CD14-positive monocyte (primary cell): Measurements from ENCODE around the gene KCNN4. TPM values are rescaled to one million over a fixed set of nuclear protein-coding genes. Genes with fewer than 3 reads are reported as not detected.

Experiments used
- DNase-seq, 3 donors: peaks; one replicate each; pipeline ENCODE4 v3.0.0-alpha.2; 2011 to 2022
- H2AFZ ChIP-seq: 2 replicates; pipeline ENCODE4 v1.6.0; 2012; ENCODE audit warnings: mild to moderate bottlenecking, low read depth, low read length, inconsistent platforms; ENCODE audit not compliant: insufficient read depth, poor library complexity, severe bottlenecking
- H3K27ac ChIP-seq, 2 donors: 1 replicate in 1 of 2; 2 replicates in 1 of 2; pipeline ENCODE4 v1.5.1; 2012 to 2013; ENCODE audit warnings: low read length in 2 of 2, control low read depth in 1 of 2, inconsistent platforms in 1 of 2, low read depth in 1 of 2, mild to moderate bottlenecking in 1 of 2
- H3K27me3 ChIP-seq, 2 donors: one replicate each; pipeline versions ENCODE4 v1.6.0 to v1.6.1; 2011 to 2013; ENCODE audit warnings: low read length in 2 of 2; ENCODE audit not compliant: control insufficient read depth in 2 of 2, insufficient read depth in 2 of 2
- H3K36me3 ChIP-seq, 2 donors: replicated peaks in 1 of 2; 1 replicate in 1 of 2; 2 replicates in 1 of 2; pipeline versions ENCODE4 v1.5.1 to v1.6.1; 2012 to 2013; ENCODE audit warnings: low read length in 2 of 2, control low read depth in 1 of 2, inconsistent platforms in 1 of 2, mild to moderate bottlenecking in 1 of 2; ENCODE audit not compliant: insufficient read depth in 2 of 2, control insufficient read depth in 1 of 2
- H3K4me1 ChIP-seq, 2 donors: 1 replicate in 1 of 2; 2 replicates in 1 of 2; pipeline versions ENCODE4 v1.5.1 to v1.6.1; 2012 to 2013; ENCODE audit warnings: low read length in 2 of 2, control low read depth in 1 of 2, inconsistent platforms in 1 of 2, mild to moderate bottlenecking in 1 of 2, moderate library complexity in 1 of 2; ENCODE audit not compliant: insufficient read depth in 2 of 2, control insufficient read depth in 1 of 2
- H3K4me2 ChIP-seq: replicated peaks from 2 replicates; pipeline ENCODE3; 2012; ENCODE audit warnings: low read length, moderate library complexity, mild to moderate bottlenecking; ENCODE audit not compliant: poor library complexity, severe bottlenecking; ENCODE audit errors: extremely low read depth
- H3K4me3 ChIP-seq, 3 experiments: fragments of 200-600 bp in 1 of 3; sonication (generic) in 1 of 3; replicated peaks in 1 of 3; 1 replicate in 2 of 3; 2 replicates in 1 of 3; pipeline ENCODE4 v1.5.1; 2011 to 2013; ENCODE audit warnings: low read length in 3 of 3, mild to moderate bottlenecking in 3 of 3, control low read depth in 2 of 3, low read depth in 2 of 3, inconsistent platforms in 1 of 3, moderate library complexity in 1 of 3
- H3K79me2 ChIP-seq: 2 replicates; pipeline ENCODE4 v1.6.0; 2012; ENCODE audit warnings: mild to moderate bottlenecking, control low read depth, inconsistent platforms, low read length, moderate library complexity; ENCODE audit not compliant: insufficient read depth
- H3K9ac ChIP-seq: 2 replicates; pipeline ENCODE4 v1.6.0; 2017; ENCODE audit warnings: low read length, mild to moderate bottlenecking; ENCODE audit not compliant: insufficient read depth, poor library complexity, severe bottlenecking
- H3K9me3 ChIP-seq, 2 donors: replicated peaks in 1 of 2; 1 replicate in 1 of 2; 2 replicates in 1 of 2; pipeline versions ENCODE4 v1.5.1 to v1.6.1; 2012 to 2013; ENCODE audit warnings: low read length in 2 of 2, control low read depth in 1 of 2; ENCODE audit not compliant: control insufficient read depth in 1 of 2, insufficient read depth in 1 of 2
- H4K20me1 ChIP-seq: 2 replicates; pipeline ENCODE4 v1.6.0; 2012; ENCODE audit warnings: mild to moderate bottlenecking, low read length, control low read depth, moderate library complexity; ENCODE audit not compliant: insufficient read depth
- H3K27ac Mint-ChIP-seq, 7 donors: one replicate each; pipeline ENCODE4 v1.8.0; 2020; ENCODE audit warnings: mild to moderate bottlenecking in 7 of 7, mixed read lengths in 7 of 7, moderate library complexity in 6 of 7, inconsistent platforms in 2 of 7
- H3K27me3 Mint-ChIP-seq, 3 donors: one replicate each; pipeline ENCODE4 v1.8.0; 2021 to 2022; ENCODE audit warnings: low read depth in 3 of 3, mild to moderate bottlenecking in 3 of 3, mixed read lengths in 3 of 3, moderate library complexity in 3 of 3, inconsistent platforms in 1 of 3
- H3K36me3 Mint-ChIP-seq, 2 donors: one replicate each; pipeline ENCODE4 v1.8.0; 2020; ENCODE audit warnings: mixed read lengths in 2 of 2, inconsistent platforms in 1 of 2, mild to moderate bottlenecking in 1 of 2
- H3K4me1 Mint-ChIP-seq: one replicate; pipeline ENCODE4 v1.8.0; 2020; ENCODE audit warnings: mild to moderate bottlenecking, mixed read lengths
- H3K4me3 Mint-ChIP-seq, 2 donors: one replicate each; pipeline ENCODE4 v1.8.0; 2020; ENCODE audit warnings: mild to moderate bottlenecking in 2 of 2, mixed read lengths in 2 of 2, moderate library complexity in 1 of 2
- H3K9me3 Mint-ChIP-seq, 7 donors: one replicate each; pipeline ENCODE4 v1.8.0; 2020 to 2022; ENCODE audit warnings: mixed read lengths in 7 of 7, mild to moderate bottlenecking in 6 of 7, moderate library complexity in 6 of 7, inconsistent platforms in 2 of 7
- CTCF ChIP-seq: fragments of 200-600 bp; IDR thresholded peaks from one replicate; pipeline ENCODE4 v1.8.0; 2022; ENCODE audit warnings: antibody characterized with exemption, mild to moderate bottlenecking
- WGBS: methylation state at CpG from one replicate; pipeline ENCODE4 v1.1.5; 2013; ENCODE audit warnings: missing lambda C conversion rate; ENCODE audit not compliant: insufficient coverage; 5-methylcytosine and 5-hydroxymethylcytosine counted together
- intact Hi-C, 2 donors: fragments of 100-400 bp; cut with micrococcal nuclease; formaldehyde crosslinking; loops; one replicate each; pipeline versions ENCODE4 v1.15.0 to v1.15.1; 2023
- polyA plus RNA-seq, 3 donors: library from polyadenylated mRNA; depleted of rRNA in 1 of 3; unstranded in 2 of 3; stranded (reverse) in 1 of 3; fragments of 300-500 nt in 2 of 3; fragments of >200 nt in 1 of 3; fragmentation: Illumina TruSeq in 2 of 3; gene quantifications; 1 replicate in 2 of 3; 2 replicates in 1 of 3; pipeline ENCODE4 v1.2.3, GENCODE V29; 2012 to 2021

Gene KCNN4
- polyA plus RNA-seq, 3 donors, result 12.9 to 70.4 (median 17.1) TPM

GRCh38 chr19:43779820-43780219 is 953 bp downstream of the KCNN4 start:
- peak overlapping the region; percentile 98 for H3K4me2 ChIP-seq
- no peaks in the 10 kb centered on the region for H4K20me1 ChIP-seq
- Mint-ChIP-seq H3K4me1 (peaks cover 90% of the 10 kb centered on the region), H3K4me3 (peak overlapping the region; percentile 89 to 96), H3K27me3 (peaks cover 0 to 5% (median 2%) of the 10 kb centered on the region in 3 donors), H3K27ac (peak overlapping the region; percentile 86 to 97 (median 91)), H3K9me3 (peaks cover 0 to 2% (median 0%) of the 10 kb centered on the region in 7 donors), H3K36me3 (peaks cover 6 to 17% of the 10 kb centered on the region in 2 donors)
- intact Hi-C loops, result loop anchor here in 1 of 2 donors (10.0 kb wide), 1 partner anchor 115 kb away; no protein-coding TSS in a partner anchor
- H3K27me3 ChIP-seq, result no peaks in the 10 kb centered on the region
- H3K4me3 ChIP-seq, result peak overlapping the region; percentile 58 to 85 (median 58)
- H3K36me3 ChIP-seq, result peaks cover 7 to 18% of the 10 kb centered on the region in 2 donors
- DNase-seq, result no peak
- H3K9ac ChIP-seq, result peak overlapping the region; percentile 76
- peaks cover 76 to 92% of the 10 kb centered on the region in 2 donors for H3K4me1 ChIP-seq
- peak overlapping the region; percentile 81 to 85 for H3K27ac ChIP-seq
- H3K9me3 ChIP-seq, result no peaks in the 10 kb centered on the region
- peak overlapping the region; percentile 57 for H2AFZ ChIP-seq
- H3K79me2 ChIP-seq, result peaks cover 68% of the 10 kb centered on the region
- WGBS, result no CpG with 5 or more reads among the region's 3 CpGs
- peak; percentile 18 for TF ChIP-seq CTCF

DNA sequence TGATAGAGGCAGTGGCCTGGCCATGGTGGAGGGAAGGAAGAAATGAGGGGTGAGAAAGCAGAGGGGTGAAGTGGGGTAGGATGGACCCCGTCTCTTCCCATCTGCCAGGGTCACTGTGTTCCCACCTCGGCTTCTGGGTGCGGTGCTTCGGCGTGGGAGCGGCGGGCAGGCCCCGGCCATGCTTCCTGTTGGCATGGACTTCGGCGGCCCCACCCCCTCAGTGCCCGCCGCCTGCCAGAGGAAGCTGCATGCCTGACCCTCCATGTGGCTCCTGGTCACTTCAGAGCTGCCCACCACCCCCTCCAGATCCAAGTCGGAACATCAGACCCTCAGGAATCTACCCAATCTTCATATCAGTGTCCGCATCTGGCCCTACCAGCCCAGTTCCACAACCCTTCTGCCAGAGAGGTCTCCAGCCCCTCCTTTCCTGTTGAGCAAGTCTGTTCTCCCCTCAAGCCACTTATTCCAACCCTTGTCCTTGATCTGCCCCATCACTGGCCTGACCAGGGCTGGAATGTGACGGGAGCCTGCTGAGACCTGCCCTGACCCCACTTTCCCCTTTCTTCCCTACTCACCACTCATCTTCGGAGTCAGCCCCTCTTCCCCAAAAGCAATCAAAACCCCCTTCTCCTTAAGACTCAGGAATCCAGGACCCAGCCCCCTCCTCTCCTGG is 1.5 kb downstream of the KCNN4 start:
- Histone ChIP-seq H3K9me3 (no peaks in the 10 kb centered on the region), H3K9ac (peak overlapping the region; percentile 76), H3K27ac (peak overlapping the region; percentile 81 to 85), H2AFZ (peak overlapping the region; percentile 57), H4K20me1 (no peaks in the 10 kb centered on the region), H3K27me3 (no peaks in the 10 kb centered on the region), H3K4me2 (peak overlapping the region; percentile 98), H3K36me3 (peaks cover 7 to 21% of the 10 kb centered on the region in 2 donors), H3K4me1 (peaks cover 74 to 92% of the 10 kb centered on the region in 2 donors), H3K79me2 (peaks cover 70% of the 10 kb centered on the region), H3K4me3 (peak overlapping the region; percentile 58 to 85 (median 58))
- peaks cover 0 to 5% (median 2%) of the 10 kb centered on the region in 3 donors for H3K27me3 Mint-ChIP-seq
- H3K4me1 Mint-ChIP-seq, result peaks cover 88% of the 10 kb centered on the region
- H3K27ac Mint-ChIP-seq, result peak overlapping the region; percentile 86 to 97 (median 91)
- peak overlapping the region; percentile 89 to 96 for H3K4me3 Mint-ChIP-seq
- H3K9me3 Mint-ChIP-seq, result peaks cover 0 to 3% (median 0%) of the 10 kb centered on the region in 7 donors
- WGBS, result 0% methylated on average over 16 of the region's 16 CpGs
- no peak for TF ChIP-seq CTCF
- H3K36me3 Mint-ChIP-seq, result peaks cover 9 to 19% of the 10 kb centered on the region in 2 donors
- intact Hi-C loops, result no loop called here
- peak in 2 of 3 donors; percentile 49 to 53 for DNase-seq
